Suprapubic skin (tissue), 4 donors: ENCODE measurements around the gene FAM228A. TPM values are rescaled to one million over a fixed set of nuclear protein-coding genes. Genes with fewer than 3 reads are reported as not detected.
"Not testable (repeated sequence)": the region's sequence is repeated elsewhere in the genome, so short reads cannot be mapped to it uniquely, and the experiment has no call there.

Experiments used
- DNase-seq, 2 donors: peaks; one replicate each; pipeline ENCODE4 v3.0.0-alpha.2; 2019; ENCODE audit warnings: low spot score in 2 of 2
- H3K27ac ChIP-seq: fragments of 200-600 bp; sonication (generic); one replicate; pipeline ENCODE4 v1.5.1; 2019
- H3K27me3 ChIP-seq: fragments of 200-600 bp; sonication (generic); one replicate; pipeline ENCODE4 v1.5.1; 2019
- H3K36me3 ChIP-seq: fragments of 200-600 bp; sonication (generic); one replicate; pipeline ENCODE4 v1.5.1; 2019
- H3K4me1 ChIP-seq: fragments of 200-600 bp; sonication (generic); one replicate; pipeline ENCODE4 v1.5.1; 2019
- H3K4me3 ChIP-seq: fragments of 200-600 bp; sonication (generic); one replicate; pipeline ENCODE4 v1.5.1; 2019; ENCODE audit warnings: mild to moderate bottlenecking
- H3K9me3 ChIP-seq: fragments of 200-600 bp; sonication (generic); one replicate; pipeline ENCODE4 v1.5.1; 2019
- EP300 ChIP-seq: sonication (generic); formaldehyde crosslinking; IDR thresholded peaks from one replicate; pipeline ENCODE4 v1.6.1; 2017; ENCODE audit warnings: antibody characterized with exemption
- POLR2A ChIP-seq, 2 donors: fragments of 450-650 bp; IDR thresholded peaks; one replicate each; pipeline ENCODE4 v1.6.1; 2017; ENCODE audit warnings: antibody characterized with exemption in 2 of 2, mild to moderate bottlenecking in 2 of 2, moderate library complexity in 2 of 2
- POLR2AphosphoS5 ChIP-seq, 3 donors: sonication (generic); formaldehyde crosslinking; IDR thresholded peaks; one replicate each; pipeline ENCODE4 v1.6.1; 2017; ENCODE audit warnings: antibody characterized with exemption in 3 of 3
- WGBS: methylation state at CpG from one replicate; pipeline ENCODE4 v1.1.5; 2018; 5-methylcytosine and 5-hydroxymethylcytosine counted together
- total RNA-seq, 4 donors: library from RNA; depleted of rRNA; stranded (reverse); fragments of >200 nt; gene quantifications; one replicate each; pipeline ENCODE4 v1.1.0, GENCODE V29; 2016
- TF ChIP-seq, protein P1 (sequence below), 2 donors: fragments of 200-600 bp in 1 of 2; fragments of 450-650 bp in 1 of 2; sonication (generic) in 1 of 2; IDR thresholded peaks; one replicate each; pipeline ENCODE4 v1.5.1; 2016 to 2019; ENCODE audit warnings: antibody characterized with exemption in 2 of 2, mild to moderate bottlenecking in 1 of 2, moderate library complexity in 1 of 2

Gene FAM228A
- under 1 TPM in 2 of 4 donors, not detected in 2; 0.72 to 0.89 TPM for total RNA-seq

DNA sequence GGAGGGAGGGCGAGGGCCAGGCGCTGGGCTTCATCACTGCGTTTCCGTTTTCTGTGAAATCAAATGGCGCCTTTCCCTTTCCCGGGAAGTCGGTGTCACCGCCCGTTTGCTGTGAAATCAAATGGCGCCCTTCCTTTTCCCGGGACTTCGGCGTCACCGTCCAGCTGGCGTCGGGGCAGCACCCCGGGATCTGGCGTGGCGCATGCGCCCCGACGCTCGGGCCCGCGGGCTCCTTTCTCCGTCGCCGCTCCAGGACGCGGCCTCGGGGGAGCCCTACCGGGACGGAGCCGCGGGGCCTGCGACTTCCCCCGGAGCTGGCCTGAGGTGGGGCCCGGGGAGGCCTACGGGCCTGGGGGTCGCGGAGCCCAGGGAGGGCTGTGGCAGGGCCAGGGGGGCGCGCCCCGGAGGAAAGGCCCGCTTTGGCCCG is at the start of gene FAM228A:
FAM228A (plus strand) TSS at position 203 of the 427 bp plus-strand sequence. CDS start 428 bp downstream, outside the sequence.
- Histone ChIP-seq H3K27ac (no peak within 1 kb of the TSS), H3K4me1 (peaks cover 6% of the 10 kb centered on the region), H3K27me3 (no peaks in the 10 kb centered on the region), H3K9me3 (no peaks in the 10 kb centered on the region), H3K4me3 (peak within 1 kb of the TSS; percentile 41), H3K36me3 (no peaks in the 10 kb centered on the region)
- no peak for DNase-seq
- TF ChIP-seq, protein P1, sequence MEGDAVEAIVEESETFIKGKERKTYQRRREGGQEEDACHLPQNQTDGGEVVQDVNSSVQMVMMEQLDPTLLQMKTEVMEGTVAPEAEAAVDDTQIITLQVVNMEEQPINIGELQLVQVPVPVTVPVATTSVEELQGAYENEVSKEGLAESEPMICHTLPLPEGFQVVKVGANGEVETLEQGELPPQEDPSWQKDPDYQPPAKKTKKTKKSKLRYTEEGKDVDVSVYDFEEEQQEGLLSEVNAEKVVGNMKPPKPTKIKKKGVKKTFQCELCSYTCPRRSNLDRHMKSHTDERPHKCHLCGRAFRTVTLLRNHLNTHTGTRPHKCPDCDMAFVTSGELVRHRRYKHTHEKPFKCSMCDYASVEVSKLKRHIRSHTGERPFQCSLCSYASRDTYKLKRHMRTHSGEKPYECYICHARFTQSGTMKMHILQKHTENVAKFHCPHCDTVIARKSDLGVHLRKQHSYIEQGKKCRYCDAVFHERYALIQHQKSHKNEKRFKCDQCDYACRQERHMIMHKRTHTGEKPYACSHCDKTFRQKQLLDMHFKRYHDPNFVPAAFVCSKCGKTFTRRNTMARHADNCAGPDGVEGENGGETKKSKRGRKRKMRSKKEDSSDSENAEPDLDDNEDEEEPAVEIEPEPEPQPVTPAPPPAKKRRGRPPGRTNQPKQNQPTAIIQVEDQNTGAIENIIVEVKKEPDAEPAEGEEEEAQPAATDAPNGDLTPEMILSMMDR (IDR thresholded peaks at IDR 0.05), result no peak
- TF ChIP-seq POLR2AphosphoS5 (IDR thresholded peaks at IDR 0.05), result no peak
- no peak for TF ChIP-seq EP300
- no peak for TF ChIP-seq POLR2A (IDR thresholded peaks at IDR 0.05)
- 58% methylated on average over 14 of the region's 46 CpGs for WGBS

DNA sequence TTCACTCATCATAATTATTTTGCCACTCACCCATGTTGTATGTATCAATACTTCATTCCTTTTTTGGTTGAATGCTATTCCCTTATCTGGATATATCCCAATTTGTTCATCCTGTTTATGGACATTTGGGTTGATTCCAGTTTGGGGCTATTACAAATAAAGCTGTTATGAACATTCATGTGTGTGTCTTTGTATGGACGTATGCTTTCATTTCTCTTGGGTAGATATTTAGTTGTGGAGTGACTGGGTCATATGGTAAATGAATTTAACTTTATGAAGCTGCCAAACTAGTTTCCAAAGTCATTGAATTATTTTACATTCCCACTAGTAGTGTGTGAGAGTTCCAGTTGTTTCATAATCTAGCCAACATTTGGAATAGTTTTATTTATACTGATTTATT is 48.9 kb upstream of the FAM228A start:
- WGBS, result 40% methylated on average over 1 of the region's 1 CpG
- Histone ChIP-seq H3K4me3 (no peak overlapping the region), H3K9me3 (no peaks in the 10 kb centered on the region), H3K27me3 (no peaks in the 10 kb centered on the region), H3K27ac (no peak overlapping the region), H3K4me1 (peaks cover 12% of the 10 kb centered on the region), H3K36me3 (no peaks in the 10 kb centered on the region)
- no peak for DNase-seq
- TF ChIP-seq POLR2A (IDR thresholded peaks at IDR 0.05), result no peak
- TF ChIP-seq, protein P1 (IDR thresholded peaks at IDR 0.05), result no peak
- no peak for TF ChIP-seq EP300
- no peak for TF ChIP-seq POLR2AphosphoS5 (IDR thresholded peaks at IDR 0.05)

DNA sequence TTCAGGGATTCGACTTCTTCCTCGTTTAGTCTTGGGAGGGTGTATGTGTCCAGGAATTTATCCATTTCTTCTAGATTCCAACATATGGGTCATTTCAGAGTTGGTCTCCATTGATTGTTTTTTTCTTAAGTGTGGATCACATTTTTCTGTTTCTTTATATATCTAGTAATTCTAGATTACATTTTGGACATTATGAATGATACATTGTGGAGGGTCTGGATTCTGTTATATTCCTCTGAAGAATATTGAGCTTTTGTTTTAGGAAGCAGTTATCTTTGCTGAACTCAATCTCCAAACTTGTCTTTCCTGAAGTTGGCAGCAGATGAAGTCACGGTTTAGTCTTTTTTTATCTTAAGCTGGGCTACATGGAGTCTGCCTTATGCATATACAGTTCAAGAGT is 42.3 kb upstream of the FAM228A start:
- H3K4me1 ChIP-seq, result no peaks in the 10 kb centered on the region
- no peak for TF ChIP-seq EP300
- TF ChIP-seq POLR2AphosphoS5 (IDR thresholded peaks at IDR 0.05), result no peak
- TF ChIP-seq, protein P1 (IDR thresholded peaks at IDR 0.05), result no peak
- TF ChIP-seq POLR2A (IDR thresholded peaks at IDR 0.05), result no peak

DNA sequence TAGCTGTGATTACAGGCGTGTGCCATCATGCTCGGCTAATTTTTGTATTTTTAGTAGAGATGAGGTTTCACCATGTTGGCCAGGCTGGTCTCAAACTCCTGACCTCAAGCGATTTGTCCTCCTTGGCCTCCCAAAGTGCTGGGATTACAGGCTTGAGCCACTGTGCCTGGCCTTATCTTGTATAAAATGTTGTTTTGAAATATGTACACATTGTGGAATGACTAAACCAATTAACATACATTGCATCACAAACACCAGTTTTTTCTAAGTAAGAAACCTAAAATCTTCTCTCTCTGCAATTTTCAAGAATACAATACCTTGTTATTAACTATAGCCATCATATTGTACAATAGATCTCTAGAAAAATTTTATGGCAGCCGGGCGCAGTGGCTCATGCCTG is 34.5 kb upstream of the FAM228A start:
- not testable (repeated sequence) for H3K4me1 ChIP-seq, H3K4me3 ChIP-seq, DNase-seq, H3K27ac ChIP-seq, H3K27me3 ChIP-seq, H3K9me3 ChIP-seq
- WGBS, result 94% methylated on average over 5 of the region's 5 CpGs
- peaks cover 13% of the 10 kb centered on the region for H3K36me3 ChIP-seq

More for the DNA sequence above, 42.3 kb upstream of the FAM228A start:
- Histone ChIP-seq H3K4me3 (no peak overlapping the region), H3K27ac (no peak overlapping the region), H3K9me3 (no peaks in the 10 kb centered on the region), H3K36me3 (no peaks in the 10 kb centered on the region), H3K27me3 (no peaks in the 10 kb centered on the region)
- DNase-seq, result no peak
- WGBS, result 97% methylated on average over 3 of the region's 3 CpGs

DNA sequence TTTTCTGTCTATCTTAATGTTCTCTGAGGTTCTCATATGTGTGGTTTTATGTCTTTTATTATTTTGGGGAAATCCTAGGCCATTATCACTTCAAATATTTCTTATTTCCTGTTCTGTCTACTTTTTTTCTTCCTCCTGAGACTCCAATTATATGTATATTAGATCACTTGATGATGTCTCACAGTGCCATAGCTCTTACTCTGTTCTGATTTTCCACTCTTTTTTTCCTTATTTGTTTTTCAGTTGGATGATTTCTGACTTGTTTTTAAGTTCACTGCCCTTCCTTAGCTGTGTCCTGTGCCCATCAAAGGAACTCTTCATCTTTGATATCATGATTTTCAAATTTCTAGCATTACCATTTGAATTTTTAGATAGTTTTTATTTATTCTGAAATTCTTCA is 27.5 kb upstream of the FAM228A start:
- no peak for DNase-seq
- H3K27ac ChIP-seq, result no peak overlapping the region
- H3K9me3 ChIP-seq, result peaks cover 8% of the 10 kb centered on the region
- no peaks in the 10 kb centered on the region for H3K4me1 ChIP-seq
- no peak overlapping the region for H3K4me3 ChIP-seq
- H3K36me3 ChIP-seq, result peaks cover 21% of the 10 kb centered on the region
- TF ChIP-seq EP300, result no peak
- TF ChIP-seq, protein P1 (IDR thresholded peaks at IDR 0.05), result no peak
- TF ChIP-seq POLR2AphosphoS5 (IDR thresholded peaks at IDR 0.05), result no peak
- TF ChIP-seq POLR2A (IDR thresholded peaks at IDR 0.05), result no peak
- H3K27me3 ChIP-seq, result no peaks in the 10 kb centered on the region
